Central memory CD4-positive, alpha-beta T cell (primary cell): ENCODE measurements around the gene SPNS1.
A peak's percentile ranks its signal among the peaks of the same experiment; 100 is the strongest.
"Not testable (repeated sequence)": the region's sequence is repeated elsewhere in the genome, so short reads cannot be mapped to it uniquely, and the experiment has no call there.

Experiments
- DNase-seq: peaks from one replicate; pipeline ENCODE4 v3.0.0; 2022

The SPNS1 gene

GRCh38 chr16:28990375-28991040 lies 15.9 kb downstream of the SPNS1 start:
- no peak for DNase-seq

GRCh38 chr16:28991687-28992086 lies 17.1 kb downstream of the SPNS1 start:
- DNase-seq, result no peak

GRCh38 chr16:28992496-28992895 lies 17.9 kb downstream of the SPNS1 start:
- no peak for DNase-seq

- no peak for DNase-seq
These were observed 24.3 kb downstream of the SPNS1 start for GRCh38 chr16:28998837-28999236.

GRCh38 chr16:28999577-28999976 lies 25.0 kb downstream of the SPNS1 start:
- DNase-seq, result no peak

- no peak for DNase-seq
These were observed 25.4 kb downstream of the SPNS1 start for GRCh38 chr16:29000019-29000418.

- DNase-seq, result not testable (repeated sequence)
These were observed 30.0 kb downstream of the SPNS1 start for GRCh38 chr16:29004496-29005139.

GRCh38 chr16:29007730-29008593 lies 33.4 kb downstream of the SPNS1 start:
- DNase-seq, result peak; percentile 72

GRCh38 chr16:29009050-29009837 lies 34.7 kb downstream of the SPNS1 start:
- no peak for DNase-seq

GRCh38 chr16:29009838-29010166 lies 35.2 kb downstream of the SPNS1 start:
- DNase-seq, result no peak

GRCh38 chr16:29011112-29011511 lies 36.5 kb downstream of the SPNS1 start:
- DNase-seq, result no peak

- DNase-seq, result no peak
These were observed 37.3 kb downstream of the SPNS1 start for GRCh38 chr16:29011851-29012250.

GRCh38 chr16:29012913-29013553 lies 38.5 kb downstream of the SPNS1 start:
- peak; percentile 60 for DNase-seq

- no peak for DNase-seq
These were observed 40.0 kb downstream of the SPNS1 start for GRCh38 chr16:29014561-29015069.

GRCh38 chr16:29022196-29022595 lies 47.6 kb downstream of the SPNS1 start:
- DNase-seq, result no peak

GRCh38 chr16:29023279-29024277 lies 49.0 kb downstream of the SPNS1 start:
- no peak for DNase-seq

GRCh38 chr16:29024278-29024677 lies 49.7 kb downstream of the SPNS1 start:
- DNase-seq, result no peak

- DNase-seq, result no peak
These were observed 50.6 kb downstream of the SPNS1 start for GRCh38 chr16:29025218-29025617.

GRCh38 chr16:29025735-29026134 lies 51.2 kb downstream of the SPNS1 start:
- DNase-seq, result no peak

GRCh38 chr16:29028457-29029167 lies 54.0 kb downstream of the SPNS1 start:
- DNase-seq, result no peak
